HG03280 (cell line): ENCODE data around the gene NOP10.

Source experiments
- ATAC-seq: cut with Tn5 transposase; IDR thresholded peaks from one replicate; pipeline ENCODE4 v1.9.1; 2021; ENCODE audit warnings: mild to moderate bottlenecking, moderate library complexity; ENCODE audit not compliant: unreplicated experiment

Gene NOP10

GRCh38 chr15:34334672-34335071, 8.3 kb downstream of the NOP10 start:
- ATAC-seq: no peak

- no peak for ATAC-seq
Measured at GRCh38 chr15:34332553-34333120, 10.3 kb downstream of the NOP10 start.

- no peak for ATAC-seq
Measured at GRCh38 chr15:34331809-34332208, 11.1 kb downstream of the NOP10 start.

GRCh38 chr15:34330279-34330678, 12.7 kb downstream of the NOP10 start:
- ATAC-seq: no peak

GRCh38 chr15:34329006-34329405, 13.9 kb downstream of the NOP10 start:
- no peak for ATAC-seq

- peak; percentile 51 for ATAC-seq
Measured at GRCh38 chr15:34327906-34328305, 15.0 kb downstream of the NOP10 start.

- ATAC-seq: no peak
Measured at GRCh38 chr15:34325368-34325767, 17.6 kb downstream of the NOP10 start.

GRCh38 chr15:34324933-34325332, 18.0 kb downstream of the NOP10 start:
- ATAC-seq: no peak

- no peak for ATAC-seq
Measured at GRCh38 chr15:34323217-34323616, 19.7 kb downstream of the NOP10 start.

GRCh38 chr15:34318277-34319079, 24.5 kb downstream of the NOP10 start:
- peak; percentile 68 for ATAC-seq

GRCh38 chr15:34314491-34315490, 28.1 kb downstream of the NOP10 start:
- no peak for ATAC-seq

GRCh38 chr15:34311563-34311962, 31.4 kb downstream of the NOP10 start:
- ATAC-seq: no peak

- no peak for ATAC-seq
Measured at GRCh38 chr15:34304613-34305012, 38.3 kb downstream of the NOP10 start.

GRCh38 chr15:34301058-34301457, 41.9 kb downstream of the NOP10 start:
- no peak for ATAC-seq

- no peak for ATAC-seq
Measured at GRCh38 chr15:34297059-34297458, 45.9 kb downstream of the NOP10 start.

GRCh38 chr15:34292621-34293020, 50.3 kb downstream of the NOP10 start:
- no peak for ATAC-seq
